ENCODE measurements around the gene ARFGEF2.
"Not testable (repeated sequence)": the region's sequence is repeated elsewhere in the genome, so short reads cannot be mapped to it uniquely, and the experiment has no call there.

ARFGEF2 gene

GRCh38 chr20:48932375-48932941 is 10.9 kb downstream of the ARFGEF2 start:
- no peak for DNase-seq (ENCODE audit: low read depth)
- no peak for TF ChIP-seq CTCF (conservative IDR thresholded peaks at IDR 0.05; ENCODE audit: low read depth, low read length)
- H3K4me3 ChIP-seq (ENCODE audit: low read depth, low read length): no peak overlapping the region

GRCh38 chr20:48933017-48933766 is 11.7 kb downstream of the ARFGEF2 start:
- no peak for TF ChIP-seq CTCF (conservative IDR thresholded peaks at IDR 0.05; ENCODE audit: low read depth, low read length)
- no peak for DNase-seq (ENCODE audit: low read depth)
- H3K4me3 ChIP-seq (ENCODE audit: low read depth, low read length): no peak overlapping the region

DNA sequence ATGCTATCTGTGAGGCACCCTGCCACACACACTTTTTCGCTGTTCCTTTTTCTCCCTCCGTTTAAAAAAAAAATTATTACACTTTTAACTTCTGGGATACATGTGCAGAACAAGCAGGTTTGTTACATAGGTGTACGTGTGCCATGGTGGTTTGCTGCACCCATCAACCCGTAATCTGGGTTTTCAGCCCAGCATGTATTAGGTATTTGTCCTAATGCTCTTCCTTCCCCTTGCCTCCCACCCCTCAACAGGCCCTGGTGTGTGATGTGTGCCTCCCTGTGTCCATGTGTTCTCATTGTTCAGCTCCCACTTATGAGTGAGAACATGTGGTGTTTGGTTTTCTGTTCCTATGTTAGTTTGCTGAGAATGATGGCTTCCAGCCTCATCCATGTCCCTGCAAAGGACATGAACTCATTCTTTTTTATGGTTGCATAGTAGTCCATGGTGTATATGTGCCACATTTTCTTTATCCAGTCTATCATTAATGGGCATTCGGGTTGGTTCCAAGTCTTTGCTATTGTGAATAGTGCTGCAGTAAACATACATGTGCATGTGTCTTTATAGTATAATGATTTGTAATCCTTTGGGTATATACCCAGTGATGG is 12.9 kb downstream of the ARFGEF2 start:
- H3K4me3 ChIP-seq (ENCODE audit: low read depth, low read length); DNase-seq (ENCODE audit: low read depth): not testable (repeated sequence)

DNA sequence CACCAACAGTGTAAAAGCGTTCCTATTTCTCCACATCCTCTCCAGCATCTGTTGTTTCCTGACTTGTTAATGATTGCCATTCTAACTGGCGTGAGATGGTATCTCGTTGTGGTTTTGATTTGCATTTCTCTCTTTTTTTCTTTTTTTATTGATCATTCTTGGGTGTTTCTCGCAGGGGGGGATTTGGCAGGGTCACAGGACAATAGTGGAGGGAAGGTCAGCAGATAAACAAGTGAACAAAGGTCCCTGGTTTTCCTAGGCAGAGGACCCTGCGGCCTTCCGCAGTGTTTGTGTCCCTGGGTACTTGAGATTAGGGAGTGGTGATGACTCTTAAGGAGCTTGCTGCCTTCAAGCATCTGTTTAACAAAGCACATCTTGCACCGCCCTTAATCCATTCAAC is 13.5 kb downstream of the ARFGEF2 start:
- not testable (repeated sequence) for H3K4me3 ChIP-seq (ENCODE audit: low read depth, low read length); DNase-seq (ENCODE audit: low read depth)

DNA sequence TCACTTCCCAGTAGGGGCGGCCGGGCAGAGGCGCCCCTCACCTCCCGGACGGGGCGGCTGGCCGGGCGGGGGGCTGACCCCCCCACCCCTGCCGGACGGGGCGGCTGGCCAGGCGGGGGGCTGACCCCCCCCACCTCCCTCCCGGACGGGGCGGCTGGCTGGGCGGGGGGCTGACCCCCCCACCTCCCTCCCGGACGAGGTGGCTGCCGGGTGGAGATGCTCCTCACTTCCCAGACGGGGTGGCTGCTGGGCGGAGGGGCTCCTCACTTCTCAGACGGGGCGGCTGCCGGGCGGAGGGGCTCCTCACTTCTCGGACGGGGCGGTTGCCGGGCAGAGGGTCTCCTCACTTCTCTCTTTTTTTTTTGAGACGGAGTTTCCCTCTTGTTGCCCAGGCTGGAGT is 14.7 kb downstream of the ARFGEF2 start:
- not testable (repeated sequence) for DNase-seq (ENCODE audit: low read depth)

DNA sequence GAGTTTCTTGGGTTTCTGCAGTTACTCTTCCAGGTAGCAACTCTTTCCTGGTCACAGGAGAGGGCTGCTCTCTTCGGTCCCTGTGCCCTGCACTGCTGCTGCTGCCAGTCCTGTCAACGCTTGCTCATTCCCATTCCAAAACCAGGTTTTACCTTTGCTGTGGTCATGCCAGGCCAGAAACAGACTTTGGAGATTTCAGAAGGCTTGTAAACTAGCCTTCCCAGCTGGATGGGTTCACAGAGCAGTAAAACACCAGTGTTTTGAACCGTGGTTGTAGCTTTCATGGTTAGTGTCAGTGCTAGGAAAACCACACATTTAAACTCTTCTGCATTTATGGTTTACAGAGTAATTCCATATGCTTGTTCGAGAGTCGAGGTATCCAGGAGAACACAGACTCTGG is 16.2 kb downstream of the ARFGEF2 start:
- H3K4me3 ChIP-seq (ENCODE audit: low read depth, low read length): no peak overlapping the region
- TF ChIP-seq CTCF (conservative IDR thresholded peaks at IDR 0.05; ENCODE audit: low read depth, low read length): no peak
- DNase-seq (ENCODE audit: low read depth): no peak

More for the DNA sequence above, 14.7 kb downstream of the ARFGEF2 start:
- not testable (repeated sequence) for H3K4me3 ChIP-seq (ENCODE audit: low read depth, low read length)

DNA sequence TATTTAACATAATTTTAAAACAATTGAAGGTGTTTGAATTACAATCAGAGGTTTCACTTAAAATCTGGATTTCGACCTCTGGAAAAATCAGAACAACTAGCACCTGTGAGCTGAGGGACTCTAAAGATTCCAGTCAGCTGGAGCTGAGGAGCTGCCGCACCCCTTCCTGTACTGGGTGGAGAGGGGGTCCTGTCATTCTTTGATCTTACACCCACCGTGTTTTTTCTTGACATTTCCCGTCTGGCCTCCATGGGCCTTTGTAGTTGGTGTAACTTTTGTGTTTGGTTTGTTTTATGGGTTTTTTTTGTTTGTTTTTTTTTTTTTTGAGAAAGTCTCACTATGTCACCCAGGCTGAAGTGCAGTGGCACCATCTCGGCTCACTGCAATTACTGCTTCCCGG is 17.2 kb downstream of the ARFGEF2 start:
- DNase-seq (ENCODE audit: low read depth): no peak
- no peak for TF ChIP-seq CTCF (conservative IDR thresholded peaks at IDR 0.05; ENCODE audit: low read depth, low read length)
- no peak overlapping the region for H3K4me3 ChIP-seq (ENCODE audit: low read depth, low read length)

GRCh38 chr20:48940170-48940569 is 18.7 kb downstream of the ARFGEF2 start:
- H3K4me3 ChIP-seq (ENCODE audit: low read depth, low read length): no peak overlapping the region
- no peak for TF ChIP-seq CTCF (conservative IDR thresholded peaks at IDR 0.05; ENCODE audit: low read depth, low read length)
- DNase-seq (ENCODE audit: low read depth): no peak

All from choroid plexus epithelial cell (primary cell).